ENCODE data around the gene MED15.

The MED15 gene

GRCh38 chr22:20509344-20510047 is 2.1 kb downstream of the MED15 start:
- no peak for DNase-seq

- no peak for DNase-seq
Observed at GRCh38 chr22:20510811-20511577, 3.6 kb downstream of the MED15 start.

DNA sequence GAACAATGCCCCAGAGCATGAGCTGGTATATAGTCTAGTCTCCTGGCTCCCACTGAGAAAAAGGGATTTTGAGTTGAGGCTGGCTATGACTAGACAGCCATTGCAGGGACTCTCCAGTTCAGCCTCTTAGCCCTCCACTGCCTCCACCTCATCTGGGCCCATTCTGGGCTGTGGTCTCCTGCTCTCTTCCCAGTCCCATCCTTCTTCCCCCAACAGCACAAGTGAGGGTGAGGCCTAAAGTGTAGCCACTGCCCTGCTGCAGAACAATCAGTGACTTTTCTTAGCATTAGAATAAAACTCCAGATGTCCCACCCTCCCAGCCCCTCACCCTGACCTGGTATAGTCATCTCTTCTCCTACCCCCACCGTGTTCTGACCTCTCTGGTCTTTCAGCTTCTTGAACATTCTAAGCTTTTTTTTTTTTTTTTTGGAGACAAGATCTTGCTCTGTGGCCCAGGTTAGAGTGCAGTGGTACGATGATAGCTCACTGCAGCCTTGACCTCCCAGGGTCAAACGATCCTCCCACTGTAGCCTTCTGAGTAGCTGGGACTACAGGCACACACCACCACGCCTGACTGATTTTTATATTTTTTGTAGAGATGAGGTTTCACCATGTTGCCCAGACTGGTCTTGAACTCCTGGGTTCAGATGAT is 4.3 kb downstream of the MED15 start:
- no peak for DNase-seq

GRCh38 chr22:20514658-20515406 is 7.4 kb downstream of the MED15 start:
- DNase-seq, result no peak

GRCh38 chr22:20516399-20516798 is 9.0 kb downstream of the MED15 start:
- no peak for DNase-seq

DNA sequence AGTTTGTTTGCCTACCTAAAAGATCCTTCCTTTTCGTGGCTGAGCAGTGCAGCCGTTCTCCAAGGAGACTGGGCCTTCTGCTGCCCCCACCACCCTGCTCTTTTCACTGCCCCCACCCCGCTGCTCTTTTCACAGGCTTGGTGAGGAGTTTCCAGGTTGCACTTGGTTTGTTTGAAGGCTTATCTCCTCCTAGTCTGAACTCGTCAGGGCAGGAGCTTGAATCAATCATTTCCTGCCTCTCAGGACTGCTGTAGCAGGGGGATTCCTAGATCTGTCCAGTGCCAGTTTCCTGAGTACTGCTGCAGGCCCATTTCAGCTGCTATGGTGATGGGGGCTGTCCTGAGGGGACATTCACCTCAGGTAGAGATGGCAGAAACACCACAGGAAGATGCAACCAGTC is 10.0 kb downstream of the MED15 start:
- DNase-seq, result no peak

DNA sequence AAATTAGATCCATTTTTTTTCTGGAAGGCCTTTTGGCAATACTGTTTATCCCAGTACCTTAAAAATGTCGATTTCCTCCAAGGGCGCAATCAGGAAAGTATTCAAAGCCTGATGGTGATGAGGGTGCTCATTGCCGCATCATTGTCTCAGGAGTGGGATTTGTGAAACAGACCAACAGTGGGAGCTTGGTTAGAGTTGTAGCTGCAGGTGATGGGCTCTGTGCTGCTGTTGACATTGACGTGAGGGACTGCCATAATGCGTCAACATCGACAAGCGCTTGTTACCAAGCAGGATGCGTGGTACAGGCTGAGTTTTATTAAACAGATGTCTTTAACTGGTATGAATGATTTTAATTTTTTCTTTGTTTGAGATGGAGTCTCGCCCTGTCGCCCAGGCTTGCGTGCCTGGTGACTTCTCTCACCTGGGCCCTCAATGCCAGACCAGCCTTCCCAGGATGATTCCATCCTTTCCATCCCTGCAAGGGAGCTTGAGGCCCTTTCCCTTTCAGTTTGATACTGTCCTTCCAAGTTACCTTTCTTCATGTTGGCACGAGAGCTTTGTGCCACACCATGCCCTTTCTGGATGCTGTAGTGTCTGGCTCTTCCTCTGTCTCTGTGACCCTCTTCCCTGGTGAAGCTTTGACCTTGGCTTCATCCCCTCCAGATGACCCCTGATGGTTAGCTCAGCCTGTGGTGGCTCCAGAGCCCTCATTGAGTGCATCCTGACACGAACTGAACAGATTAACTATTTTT is 10.6 kb downstream of the MED15 start:
- DNase-seq, result no peak

- DNase-seq, result no peak
Observed at GRCh38 chr22:20519558-20519957, 12.1 kb downstream of the MED15 start.

DNA sequence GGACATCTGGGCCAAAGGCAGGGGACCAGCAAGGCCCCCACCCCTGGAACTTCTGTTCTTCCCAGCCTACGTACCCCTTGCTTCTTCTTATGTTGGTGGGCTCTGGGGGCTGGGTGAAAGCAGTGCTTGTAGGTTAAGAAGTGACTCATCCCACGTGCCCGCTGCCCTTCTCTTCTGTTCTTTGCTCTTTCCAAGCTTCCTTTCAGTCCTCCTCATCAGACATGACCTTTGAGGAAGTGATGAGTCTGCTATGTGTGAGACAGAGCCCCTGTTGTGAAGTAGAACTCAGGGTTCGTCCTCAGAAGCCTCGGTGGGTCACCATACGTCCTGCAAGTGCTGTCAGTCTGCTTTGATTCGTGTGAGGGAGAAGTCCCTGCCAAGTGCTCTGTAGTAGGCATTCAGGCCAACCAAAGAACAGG is 12.7 kb downstream of the MED15 start:
- no peak for DNase-seq

DNA sequence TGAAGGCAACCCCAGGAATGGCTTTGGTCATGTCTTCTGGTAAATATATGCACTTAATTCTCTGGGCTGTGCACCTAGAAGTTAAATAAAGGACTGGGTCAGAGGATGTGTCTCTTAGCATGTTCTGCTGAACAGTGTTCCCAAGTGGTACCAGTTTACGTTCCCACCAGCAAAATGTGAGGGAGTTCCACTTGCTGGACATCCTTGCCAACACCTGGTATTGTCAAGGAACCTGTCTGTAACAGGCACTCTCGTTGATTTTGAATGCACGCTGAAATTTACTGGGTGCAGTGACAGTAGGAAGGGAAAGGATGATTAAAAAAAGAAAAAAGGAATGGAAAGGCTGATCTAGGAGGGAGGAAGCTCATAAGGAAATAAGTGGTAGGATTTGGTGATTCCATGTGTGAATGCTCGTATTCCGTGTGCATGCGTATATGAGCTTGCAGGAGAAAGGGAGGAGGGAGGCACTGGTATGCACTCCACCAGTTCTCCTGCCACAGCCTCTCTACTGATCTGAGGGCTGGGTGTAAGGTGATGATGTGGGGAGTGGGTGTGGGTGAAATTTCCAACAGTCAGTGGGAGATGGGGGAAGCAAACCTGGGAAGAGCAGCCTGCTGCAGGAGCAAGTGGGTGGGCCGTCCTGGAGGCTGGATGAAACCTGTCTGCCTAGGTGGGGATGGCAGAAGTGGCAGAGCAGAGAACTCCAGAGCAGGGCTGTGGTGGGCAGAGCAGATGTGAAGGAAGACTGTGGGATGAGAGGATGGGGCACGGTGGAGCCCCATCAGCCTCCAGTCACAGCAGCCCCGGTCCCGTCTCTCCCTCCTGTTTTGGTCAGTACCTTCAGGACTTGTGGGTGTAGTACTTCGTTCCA is 15.0 kb downstream of the MED15 start:
- DNase-seq, result no peak

- DNase-seq, result no peak
Observed at GRCh38 chr22:20523086-20523983, 15.9 kb downstream of the MED15 start.

- no peak for DNase-seq
Observed at GRCh38 chr22:20524004-20524481, 16.6 kb downstream of the MED15 start.

GRCh38 chr22:20525048-20525447 is 17.6 kb downstream of the MED15 start:
- DNase-seq, result no peak

- no peak for DNase-seq
Observed at GRCh38 chr22:20526305-20526627, 18.9 kb downstream of the MED15 start.

GRCh38 chr22:20526628-20527355 is 19.4 kb downstream of the MED15 start:
- DNase-seq, result no peak

DNA sequence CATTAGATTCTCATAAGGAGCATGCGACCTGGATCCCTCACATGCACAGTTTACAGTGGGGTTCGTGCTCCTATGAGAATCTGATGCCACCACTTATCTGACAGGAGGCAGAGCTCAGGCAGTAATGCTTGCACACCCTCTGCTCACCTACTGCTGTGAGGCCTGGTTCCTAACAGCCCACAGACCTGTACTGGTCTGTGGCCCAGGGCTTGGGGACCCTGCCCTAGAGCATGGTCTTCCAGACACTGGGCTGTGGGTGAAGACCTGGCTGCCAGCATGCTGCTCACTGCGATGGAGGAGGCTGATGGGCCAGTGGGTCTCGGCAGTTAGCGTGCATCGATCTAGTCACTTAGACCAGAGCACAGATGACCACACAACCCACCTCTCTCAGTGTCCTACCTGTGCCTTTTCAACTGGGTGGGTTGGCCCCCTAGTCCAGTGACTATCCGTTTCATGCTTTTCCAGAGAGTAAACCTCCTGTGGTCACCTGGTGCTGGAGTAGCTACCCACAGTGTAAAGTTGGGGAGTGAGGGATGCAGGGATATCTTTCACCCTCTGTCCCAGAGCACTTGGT is 21.1 kb downstream of the MED15 start:
- DNase-seq, result no peak

DNA sequence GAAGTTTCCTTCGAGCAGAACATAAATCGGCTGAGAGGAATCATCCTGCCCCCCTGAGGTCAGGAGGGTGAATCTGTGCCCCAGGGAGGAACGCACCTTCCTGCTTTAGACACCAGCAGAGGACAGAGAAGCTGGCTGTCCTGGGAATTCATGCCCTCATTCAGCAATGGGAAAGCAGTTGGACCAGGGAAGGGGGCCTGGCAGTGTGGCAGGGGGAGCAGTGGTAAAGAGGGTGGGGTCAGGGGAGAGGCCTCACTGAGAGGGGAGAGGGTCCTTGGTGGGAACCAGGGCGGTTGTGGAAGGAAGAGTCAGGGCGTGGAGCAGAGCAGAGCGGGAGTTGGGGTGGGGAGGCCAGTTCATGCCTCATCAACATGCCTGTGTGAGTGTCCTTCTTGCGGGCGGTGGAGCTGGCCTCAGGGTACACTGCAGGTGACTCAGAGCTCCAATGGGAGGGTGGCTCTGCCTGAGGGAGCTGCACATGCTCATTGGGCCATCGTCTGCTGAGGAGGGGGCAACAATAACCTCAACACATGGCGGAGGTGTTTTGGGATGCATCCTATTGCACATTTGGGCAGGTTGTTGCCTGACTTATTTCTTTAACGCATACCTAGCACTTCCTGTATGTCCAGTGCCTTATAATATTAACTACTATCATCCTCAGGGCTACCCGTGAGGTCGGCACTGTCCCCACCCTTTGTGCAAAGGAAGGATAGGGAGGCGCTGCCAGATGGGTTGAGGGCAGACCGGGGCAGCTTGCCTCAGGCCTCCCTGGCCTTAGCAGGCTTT is 23.2 kb downstream of the MED15 start:
- DNase-seq, result no peak

GRCh38 chr22:20531154-20531403 is 23.7 kb downstream of the MED15 start:
- no peak for DNase-seq

Data from right kidney (tissue), 1 donor.